GM19397 (cell line): ENCODE results near the gene FBXW8.

Experiments
- ATAC-seq: cut with Tn5 transposase; IDR thresholded peaks from one replicate; pipeline ENCODE4 v1.9.1; 2021; ENCODE audit warnings: mild to moderate bottlenecking, moderate library complexity; ENCODE audit not compliant: unreplicated experiment

The FBXW8 gene

GRCh38 chr12:117034701-117035151 lies 124.0 kb downstream of the FBXW8 start:
- ATAC-seq = no peak

- ATAC-seq = no peak
Measured at GRCh38 chr12:117035287-117035686, 124.5 kb downstream of the FBXW8 start.

GRCh38 chr12:117036046-117036445 lies 125.3 kb downstream of the FBXW8 start:
- no peak for ATAC-seq

- ATAC-seq = no peak
Measured at GRCh38 chr12:117036547-117036946, 125.8 kb downstream of the FBXW8 start.

- no peak for ATAC-seq
Measured at GRCh38 chr12:117037289-117038022, 126.7 kb downstream of the FBXW8 start.

GRCh38 chr12:117038023-117038680 lies 127.4 kb downstream of the FBXW8 start:
- ATAC-seq = no peak

GRCh38 chr12:117038919-117039318 lies 128.2 kb downstream of the FBXW8 start:
- ATAC-seq = no peak

- no peak for ATAC-seq
Measured at GRCh38 chr12:117039891-117040309, 129.2 kb downstream of the FBXW8 start.

GRCh38 chr12:117040496-117040895 lies 129.7 kb downstream of the FBXW8 start:
- ATAC-seq = no peak

- no peak for ATAC-seq
Measured at GRCh38 chr12:117041798-117042170, 131.0 kb downstream of the FBXW8 start.

- ATAC-seq = no peak
Measured at GRCh38 chr12:117042171-117042842, 131.6 kb downstream of the FBXW8 start.

- no peak for ATAC-seq
Measured at GRCh38 chr12:117042862-117043261, 132.1 kb downstream of the FBXW8 start.

- ATAC-seq = no peak
Measured at GRCh38 chr12:117044311-117044710, 133.6 kb downstream of the FBXW8 start.

GRCh38 chr12:117044790-117045159 lies 134.0 kb downstream of the FBXW8 start:
- ATAC-seq = no peak

GRCh38 chr12:117045160-117046010 lies 134.6 kb downstream of the FBXW8 start:
- no peak for ATAC-seq

- no peak for ATAC-seq
Measured at GRCh38 chr12:117046011-117046369, 135.2 kb downstream of the FBXW8 start.

GRCh38 chr12:117046425-117046824 lies 135.7 kb downstream of the FBXW8 start:
- no peak for ATAC-seq

GRCh38 chr12:117046861-117047530 lies 136.2 kb downstream of the FBXW8 start:
- ATAC-seq = no peak

GRCh38 chr12:117047810-117048584 lies 137.2 kb downstream of the FBXW8 start:
- no peak for ATAC-seq

- no peak for ATAC-seq
Measured at GRCh38 chr12:117048585-117048904, 137.8 kb downstream of the FBXW8 start.
